Right atrium auricular region (tissue), 2 donors: ENCODE measurements around the gene MMP13. TPM values are rescaled to one million over a fixed set of nuclear protein-coding genes. Genes with fewer than 3 reads are reported as not detected.

Source experiments
- DNase-seq: peaks from one replicate; pipeline ENCODE4 v3.0.0-alpha.2; 2019; ENCODE audit warnings: low spot score
- H3K27ac ChIP-seq, 2 donors: fragments of 200-600 bp; sonication (generic); 1 replicate in 1 of 2; 2 replicates in 1 of 2; pipeline ENCODE4 v1.5.1; 2016 to 2019
- H3K27me3 ChIP-seq, 2 donors: fragments of 200-600 bp; sonication (generic); one replicate each; pipeline versions ENCODE4 v1.5.1 to v1.6.0; 2017 to 2019
- H3K36me3 ChIP-seq: fragments of 200-600 bp; sonication (generic); one replicate; pipeline ENCODE4 v1.5.1; 2016
- H3K4me1 ChIP-seq, 2 donors: fragments of 200-600 bp; sonication (generic); one replicate each; pipeline versions ENCODE4 v1.5.1 to v1.6.0; 2017 to 2019
- H3K4me3 ChIP-seq, 2 donors: fragments of 200-600 bp; sonication (generic); 1 replicate in 1 of 2; 2 replicates in 1 of 2; pipeline ENCODE4 v1.5.1; 2017 to 2019; ENCODE audit warnings: mild to moderate bottlenecking in 1 of 2, moderate library complexity in 1 of 2
- H3K9me3 ChIP-seq, 2 donors: fragments of 200-600 bp; sonication (generic); one replicate each; pipeline ENCODE4 v1.5.1; 2019
- total RNA-seq, 2 donors: library from RNA; depleted of rRNA; stranded (reverse); fragments of >200 nt; gene quantifications; one replicate each; pipeline ENCODE4 v1.1.0, GENCODE V29; 2016
- TF ChIP-seq, protein P1 (sequence below), 2 donors: fragments of 200-600 bp; sonication (generic); IDR thresholded peaks; one replicate each; pipeline ENCODE4 v1.5.1; 2019; ENCODE audit warnings: antibody characterized with exemption in 2 of 2

Gene MMP13
- total RNA-seq, 2 donors from 2014 or later: not detected

DNA sequence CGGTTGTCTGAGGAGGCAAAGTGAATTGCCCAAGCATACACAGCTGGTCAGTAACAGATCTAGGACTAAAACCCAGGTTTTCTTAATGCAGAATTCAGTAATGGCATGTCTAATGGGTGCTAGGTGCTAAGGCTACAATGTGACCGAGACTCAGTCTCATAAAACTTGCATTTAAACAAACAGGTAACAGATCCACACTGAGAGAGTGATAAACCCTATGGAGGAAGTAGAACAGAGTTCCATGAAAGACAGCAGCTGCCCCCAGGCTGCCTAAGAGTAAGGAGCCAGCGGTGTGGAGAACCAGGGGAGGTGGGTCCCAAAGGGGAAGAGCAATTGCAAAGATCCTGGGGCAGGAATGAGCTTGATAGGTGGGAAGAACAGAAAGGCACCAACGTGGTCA lies 27.3 kb downstream of the MMP13 start:
- Histone ChIP-seq H3K4me1 (no peaks in the 10 kb centered on the region), H3K27me3 (no peaks in the 10 kb centered on the region), H3K4me3 (no peak overlapping the region), H3K27ac (no peak overlapping the region), H3K36me3 (no peaks in the 10 kb centered on the region), H3K9me3 (no peaks in the 10 kb centered on the region)
- TF ChIP-seq, protein P1, sequence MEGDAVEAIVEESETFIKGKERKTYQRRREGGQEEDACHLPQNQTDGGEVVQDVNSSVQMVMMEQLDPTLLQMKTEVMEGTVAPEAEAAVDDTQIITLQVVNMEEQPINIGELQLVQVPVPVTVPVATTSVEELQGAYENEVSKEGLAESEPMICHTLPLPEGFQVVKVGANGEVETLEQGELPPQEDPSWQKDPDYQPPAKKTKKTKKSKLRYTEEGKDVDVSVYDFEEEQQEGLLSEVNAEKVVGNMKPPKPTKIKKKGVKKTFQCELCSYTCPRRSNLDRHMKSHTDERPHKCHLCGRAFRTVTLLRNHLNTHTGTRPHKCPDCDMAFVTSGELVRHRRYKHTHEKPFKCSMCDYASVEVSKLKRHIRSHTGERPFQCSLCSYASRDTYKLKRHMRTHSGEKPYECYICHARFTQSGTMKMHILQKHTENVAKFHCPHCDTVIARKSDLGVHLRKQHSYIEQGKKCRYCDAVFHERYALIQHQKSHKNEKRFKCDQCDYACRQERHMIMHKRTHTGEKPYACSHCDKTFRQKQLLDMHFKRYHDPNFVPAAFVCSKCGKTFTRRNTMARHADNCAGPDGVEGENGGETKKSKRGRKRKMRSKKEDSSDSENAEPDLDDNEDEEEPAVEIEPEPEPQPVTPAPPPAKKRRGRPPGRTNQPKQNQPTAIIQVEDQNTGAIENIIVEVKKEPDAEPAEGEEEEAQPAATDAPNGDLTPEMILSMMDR (IDR thresholded peaks at IDR 0.05): no peak
- DNase-seq: no peak

DNA sequence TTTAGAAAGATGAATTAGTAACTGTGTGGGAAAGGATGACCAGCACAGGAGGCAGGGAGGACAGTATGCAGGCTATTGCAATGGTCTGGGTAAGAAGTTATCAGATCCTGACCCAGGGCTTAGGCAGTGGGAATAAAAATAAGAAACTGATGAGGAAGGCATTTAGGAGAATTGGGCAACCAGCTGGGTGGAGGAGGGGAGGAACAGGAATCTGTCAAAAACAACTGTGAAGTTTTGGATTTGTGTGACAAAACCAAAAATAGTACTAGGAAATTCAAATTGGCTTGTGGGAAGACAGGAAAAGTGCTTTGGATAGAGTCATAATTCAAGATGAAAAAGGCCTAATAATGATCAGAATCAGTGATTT lies 27.9 kb downstream of the MMP13 start:
- TF ChIP-seq, protein P1 (IDR thresholded peaks at IDR 0.05): no peak
- H3K4me3 ChIP-seq: no peak overlapping the region
- no peaks in the 10 kb centered on the region for H3K9me3 ChIP-seq

DNA sequence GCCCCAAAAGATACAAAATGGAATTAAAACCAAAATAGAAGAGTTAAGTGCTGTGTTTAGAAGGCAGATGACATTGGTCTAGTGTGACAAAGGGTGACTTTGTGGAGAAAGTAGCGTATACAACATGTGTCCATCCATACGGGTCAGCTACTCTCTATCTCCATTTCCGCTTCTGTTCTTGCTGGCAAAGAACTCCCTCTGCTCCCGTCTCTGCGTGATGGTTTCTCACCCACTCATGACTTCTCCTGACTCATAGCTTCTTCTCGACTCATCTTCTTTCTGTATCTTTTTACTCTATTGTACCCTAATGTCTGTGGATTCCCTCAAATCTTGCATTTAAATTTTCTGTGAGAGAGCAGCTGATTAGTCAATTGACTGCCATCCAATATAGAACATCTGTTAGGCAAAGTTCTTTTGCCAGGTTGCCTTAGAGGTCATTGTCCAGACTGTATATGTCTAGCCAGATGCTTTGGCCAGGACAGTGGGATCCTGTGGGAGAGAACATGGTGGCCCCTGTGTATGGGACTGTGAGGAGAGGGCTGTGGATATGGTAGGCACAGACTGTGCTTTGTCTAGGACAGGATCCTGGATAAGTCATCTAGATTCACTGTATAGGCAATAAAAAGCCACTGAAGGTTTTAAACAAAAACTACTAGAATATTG lies 28.4 kb downstream of the MMP13 start:
- no peaks in the 10 kb centered on the region for H3K9me3 ChIP-seq
- TF ChIP-seq, protein P1 (IDR thresholded peaks at IDR 0.05): no peak
- no peak overlapping the region for H3K4me3 ChIP-seq
- H3K36me3 ChIP-seq: no peaks in the 10 kb centered on the region
- DNase-seq: no peak
- no peaks in the 10 kb centered on the region for H3K4me1 ChIP-seq
- H3K27me3 ChIP-seq: no peaks in the 10 kb centered on the region
- H3K27ac ChIP-seq: no peak overlapping the region

More for the DNA sequence above, 27.9 kb downstream of the MMP13 start:
- no peak for DNase-seq
- Histone ChIP-seq H3K36me3 (no peaks in the 10 kb centered on the region), H3K4me1 (no peaks in the 10 kb centered on the region), H3K27me3 (no peaks in the 10 kb centered on the region), H3K27ac (no peak overlapping the region)

DNA sequence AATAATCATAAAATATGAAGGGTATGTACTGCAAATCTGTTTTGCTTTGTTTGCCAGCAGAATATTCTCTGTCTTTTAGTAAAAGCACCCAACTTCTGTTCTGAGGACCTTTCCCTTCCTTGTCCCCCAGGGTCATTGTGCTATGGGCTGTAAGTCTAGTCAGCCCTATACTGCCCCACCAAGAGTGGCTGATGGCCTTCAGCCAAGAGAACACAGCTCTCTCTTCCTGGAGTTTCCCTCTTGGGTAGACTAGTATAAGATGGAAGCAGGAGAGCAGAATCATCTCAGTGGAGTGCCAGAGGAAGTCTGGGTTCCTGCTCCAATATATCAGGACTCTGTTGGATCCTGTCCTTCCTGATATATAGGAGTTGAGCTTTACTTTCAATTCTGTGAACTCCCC lies 29.0 kb downstream of the MMP13 start:
- no peak overlapping the region for H3K4me3 ChIP-seq
- no peaks in the 10 kb centered on the region for H3K4me1 ChIP-seq
- TF ChIP-seq, protein P1 (IDR thresholded peaks at IDR 0.05): no peak
- H3K36me3 ChIP-seq: no peaks in the 10 kb centered on the region
- H3K27ac ChIP-seq: no peak overlapping the region
- H3K9me3 ChIP-seq: no peaks in the 10 kb centered on the region
- no peak for DNase-seq
- no peaks in the 10 kb centered on the region for H3K27me3 ChIP-seq

DNA sequence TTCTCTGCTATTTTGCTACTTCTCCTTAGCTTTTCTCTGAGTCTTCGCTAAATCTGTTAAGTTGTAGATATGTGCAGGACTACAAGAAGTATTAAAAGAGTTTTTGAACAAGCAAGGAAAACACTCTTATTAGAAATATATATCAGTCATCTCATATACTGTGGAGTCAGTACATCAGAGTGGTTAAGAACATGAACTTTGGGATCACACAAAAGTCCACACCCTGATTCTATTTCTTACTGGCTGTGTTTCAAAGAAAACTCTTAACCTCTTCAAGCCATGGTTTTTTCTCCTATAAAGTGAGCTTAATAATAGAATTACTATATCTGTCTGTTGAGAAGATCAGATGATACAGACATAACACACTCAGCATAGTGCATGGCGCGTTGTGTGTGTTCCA lies 29.5 kb downstream of the MMP13 start:
- Histone ChIP-seq H3K9me3 (no peaks in the 10 kb centered on the region), H3K4me1 (no peaks in the 10 kb centered on the region), H3K4me3 (no peak overlapping the region), H3K27me3 (no peaks in the 10 kb centered on the region), H3K36me3 (no peaks in the 10 kb centered on the region), H3K27ac (no peak overlapping the region)
- no peak for DNase-seq
- TF ChIP-seq, protein P1 (IDR thresholded peaks at IDR 0.05): no peak

DNA sequence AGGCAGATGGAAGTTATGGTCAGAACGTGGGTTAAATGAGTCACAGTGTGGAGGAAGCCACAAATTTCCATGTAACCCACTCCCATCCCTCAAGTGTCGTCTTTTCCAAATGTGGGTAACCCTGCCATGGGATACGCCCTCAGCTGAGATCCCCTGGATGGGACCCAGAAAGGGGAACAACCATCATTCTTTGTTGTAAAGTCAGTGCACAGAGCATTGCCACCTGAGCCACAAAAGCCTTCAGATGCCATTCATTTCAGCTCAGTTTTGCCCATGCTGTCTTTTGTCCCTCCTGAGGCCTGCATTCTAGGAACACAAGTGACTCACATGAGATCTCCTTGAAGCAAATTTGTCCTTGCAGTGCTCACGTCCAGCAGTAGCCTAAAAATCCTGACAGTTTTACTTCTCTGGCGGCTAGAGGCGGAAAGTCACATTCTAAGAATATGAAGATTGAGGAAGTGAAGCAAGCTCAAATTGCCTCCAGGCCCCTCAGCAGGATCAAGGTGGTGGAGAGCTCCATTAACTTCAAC lies 30.6 kb downstream of the MMP13 start:
- Histone ChIP-seq H3K4me3 (no peak overlapping the region), H3K9me3 (no peaks in the 10 kb centered on the region), H3K36me3 (no peaks in the 10 kb centered on the region), H3K27ac (no peak overlapping the region), H3K27me3 (no peaks in the 10 kb centered on the region), H3K4me1 (no peaks in the 10 kb centered on the region)
- TF ChIP-seq, protein P1 (IDR thresholded peaks at IDR 0.05): no peak
- no peak for DNase-seq
